Pericardium fibroblast (primary cell): ENCODE data around the gene OR4N2. TPM values are rescaled to one million over a fixed set of nuclear protein-coding genes. Genes with fewer than 3 reads are reported as not detected.

ENCODE experiments used
- total RNA-seq: library from RNA; depleted of rRNA; stranded (reverse); fragments of >200 nt; gene quantifications from 2 replicates; pipeline ENCODE4 v1.2.3, GENCODE V29; 2015

Gene OR4N2, protein sequence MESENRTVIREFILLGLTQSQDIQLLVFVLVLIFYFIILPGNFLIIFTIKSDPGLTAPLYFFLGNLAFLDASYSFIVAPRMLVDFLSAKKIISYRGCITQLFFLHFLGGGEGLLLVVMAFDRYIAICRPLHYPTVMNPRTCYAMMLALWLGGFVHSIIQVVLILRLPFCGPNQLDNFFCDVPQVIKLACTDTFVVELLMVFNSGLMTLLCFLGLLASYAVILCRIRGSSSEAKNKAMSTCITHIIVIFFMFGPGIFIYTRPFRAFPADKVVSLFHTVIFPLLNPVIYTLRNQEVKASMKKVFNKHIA
- total RNA-seq = not detected in 2 replicates

DNA sequence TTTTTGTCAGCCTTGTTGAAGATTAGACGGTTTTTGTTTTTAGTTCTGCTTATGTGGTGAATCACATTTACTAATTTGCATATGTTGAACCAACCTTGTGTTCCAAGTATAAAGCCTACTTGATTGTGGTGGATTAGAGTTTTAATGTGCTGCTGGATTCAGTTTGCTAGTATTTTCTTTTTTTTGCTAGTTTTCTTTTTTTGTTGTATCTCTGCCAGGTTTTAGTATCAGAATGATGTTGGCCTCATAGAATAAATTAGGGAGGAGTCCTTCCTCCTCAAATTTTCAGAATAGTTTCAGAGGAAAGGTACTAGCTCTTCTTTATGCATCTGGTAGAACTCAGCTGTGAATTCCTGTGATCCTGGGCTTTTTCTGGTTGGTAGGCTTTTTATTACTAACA is at the start of gene OR4N2:
Gene OR4N2 (plus strand): TSS at position 301 of the 400 bp plus-strand sequence. CDS start 23,679 bp downstream, outside the sequence.

DNA sequence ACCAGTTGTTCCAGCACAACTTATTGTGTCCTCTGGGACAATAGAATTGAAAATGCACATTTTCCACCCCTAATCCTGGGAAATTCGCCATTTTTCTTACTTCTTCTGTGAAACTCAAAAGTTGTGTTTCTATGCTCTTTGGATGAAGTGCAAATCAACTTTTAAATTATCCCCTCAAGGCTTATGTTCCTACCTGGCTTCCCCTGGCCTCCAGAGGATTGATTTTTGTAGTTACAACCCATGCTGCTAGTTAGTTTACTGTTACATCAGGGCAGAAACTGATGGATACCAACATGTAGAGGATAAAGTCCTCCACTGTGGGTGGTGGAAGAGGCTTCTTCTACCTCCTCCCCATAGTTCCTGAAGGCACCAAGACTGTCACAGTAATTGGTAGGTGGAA is 30.4 kb upstream of the OR4N2 start, which contains the start of gene OR4M1:
Gene OR4M1 (plus strand): TSS at position 301 of the 400 bp plus-strand sequence. CDS start 6,819 bp downstream, outside the sequence.

DNA sequence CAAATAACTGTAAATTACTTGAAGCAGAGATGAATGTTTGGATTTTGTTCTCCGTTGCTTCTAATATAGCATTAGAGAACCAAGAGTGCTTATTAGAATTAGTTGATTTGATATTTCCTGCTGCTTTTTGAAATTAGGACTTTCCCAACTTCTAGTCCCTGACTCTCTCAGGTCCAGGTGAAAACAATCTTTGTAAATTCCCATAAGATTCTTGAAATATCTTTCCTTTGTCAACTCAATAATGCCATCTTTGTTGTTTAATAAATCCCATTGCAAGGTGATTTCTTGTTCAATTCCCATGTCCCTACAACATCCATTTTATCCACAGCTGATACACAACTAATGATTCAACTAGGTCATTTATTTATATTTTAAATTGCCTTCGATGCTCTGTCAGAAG is 71.3 kb downstream of the OR4N2 start, which contains the start of gene OR4K2:
Gene OR4K2 (plus strand): TSS at position 301 of the 400 bp plus-strand sequence. CDS start 1,126 bp downstream, outside the sequence.

Other genes starting within 250 kb of the OR4N2 start
- gene OR11H2, start 89.9 kb upstream of the OR4N2 start, total RNA-seq = not detected in 2 replicates
- not detected in 2 replicates for gene OR4Q3, start 60.2 kb upstream of the OR4N2 start, total RNA-seq
- gene OR4M1, start 30.3 kb upstream of the OR4N2 start, total RNA-seq = not detected in 2 replicates
- gene OR4K2, start 71.4 kb downstream of the OR4N2 start, total RNA-seq = not detected in 2 replicates
- not detected in 2 replicates for gene OR4K5, start 116.8 kb downstream of the OR4N2 start, total RNA-seq
- gene OR4K1, start 127.1 kb downstream of the OR4N2 start, total RNA-seq = not detected in 2 replicates
- not detected in 2 replicates for gene OR4K15, start 171.8 kb downstream of the OR4N2 start, total RNA-seq
- gene OR4Q2, start 198.4 kb downstream of the OR4N2 start, total RNA-seq = not detected in 2 replicates
- gene OR4K14, start 215.5 kb downstream of the OR4N2 start, total RNA-seq = not detected in 2 replicates
- not detected in 2 replicates for gene OR4K13, start 232.3 kb downstream of the OR4N2 start, total RNA-seq